Spleen (tissue), 11 donors: Measurements from ENCODE around the gene TREX2. TPM values are rescaled to one million over a fixed set of nuclear protein-coding genes. Genes with fewer than 3 reads are reported as not detected.

Source experiments
- DNase-seq: peaks from one replicate; pipeline ENCODE4 v3.0.0-alpha.2; 2020
- H3K27ac ChIP-seq, 8 donors: fragments of 200-600 bp; sonication (generic) in 7 of 8; 1 replicate in 4 of 8; 2 replicates in 4 of 8; pipeline versions ENCODE4 v1.5.0 to v1.8.0; 2016 to 2021; ENCODE audit warnings: inconsistent platforms in 4 of 8, mild to moderate bottlenecking in 4 of 8, moderate library complexity in 1 of 8
- H3K27me3 ChIP-seq, 7 donors: fragments of 200-600 bp; sonication (generic) in 6 of 7; replicated peaks in 1 of 7; 1 replicate in 4 of 7; 2 replicates in 3 of 7; pipeline versions ENCODE4 v1.5.0 to v1.8.0; 2016 to 2021; ENCODE audit warnings: inconsistent platforms in 3 of 7, mild to moderate bottlenecking in 1 of 7
- H3K36me3 ChIP-seq, 6 donors: fragments of 200-600 bp; sonication (generic) in 5 of 6; 1 replicate in 4 of 6; 2 replicates in 2 of 6; pipeline versions ENCODE4 v1.5.0 to v1.8.0; 2016 to 2021; ENCODE audit warnings: inconsistent platforms in 2 of 6
- H3K4me1 ChIP-seq, 6 donors: fragments of 200-600 bp; sonication (generic) in 5 of 6; 1 replicate in 3 of 6; 2 replicates in 3 of 6; pipeline versions ENCODE4 v1.5.0 to v1.8.0; 2016 to 2021; ENCODE audit warnings: inconsistent platforms in 3 of 6
- H3K4me3 ChIP-seq, 8 donors: fragments of 200-600 bp; sonication (generic) in 7 of 8; 1 replicate in 4 of 8; 2 replicates in 4 of 8; pipeline versions ENCODE4 v1.5.0 to v1.8.0; 2016 to 2021; ENCODE audit warnings: inconsistent platforms in 4 of 8, mild to moderate bottlenecking in 4 of 8, moderate library complexity in 2 of 8
- H3K9me3 ChIP-seq, 8 donors: fragments of 200-600 bp; sonication (generic) in 7 of 8; 1 replicate in 4 of 8; 2 replicates in 4 of 8; pipeline versions ENCODE4 v1.5.0 to v1.8.0; 2016 to 2021; ENCODE audit warnings: inconsistent platforms in 4 of 8
- POLR2A ChIP-seq, 3 donors: fragments of 450-650 bp; IDR thresholded peaks; one replicate each; pipeline ENCODE4 v1.5.1; 2017; ENCODE audit warnings: antibody characterized with exemption in 3 of 3, mild to moderate bottlenecking in 1 of 3
- POLR2AphosphoS5 ChIP-seq, 3 donors: sonication (generic); formaldehyde crosslinking; IDR thresholded peaks; one replicate each; pipeline ENCODE4 v1.5.1; 2017; ENCODE audit warnings: antibody characterized with exemption in 3 of 3
- WGBS, 5 donors: extraction: QIAGEN DNeasy Blood & Tissue Kit in 3 of 5; methylation state at CpG; one replicate each; pipeline versions ENCODE4 v1.1.5 to v1.1.7; 2013 to 2018; 5-methylcytosine and 5-hydroxymethylcytosine counted together
- intact Hi-C: fragments of 100-400 bp; cut with DNase I; formaldehyde crosslinking; loops from one replicate; pipeline ENCODE4 v1.15.0; 2023; ENCODE audit warnings: low total_unique reads
- polyA plus RNA-seq, 3 donors: library from polyadenylated mRNA; stranded (reverse); fragments of 200-250 nt; gene quantifications; one replicate each; pipeline ENCODE4 v1.2.1, GENCODE V29; 2013
- total RNA-seq, 7 donors: library from RNA; depleted of rRNA in 3 of 7; stranded (reverse); fragments of >200 nt in 3 of 7; fragmentation: NEBNext Ultra II Directional in 4 of 7; extraction: Animal tissue kit (Norgen Biotek cat#: 25700) in 4 of 7; gene quantifications; one replicate each; pipeline versions ENCODE4 v1.1.0 to v1.2.1, GENCODE V29; 2016 to 2021
- TF ChIP-seq, protein P1 (sequence below), 11 experiments: fragments of 200-600 bp in 7 of 11; fragments of 450-650 bp in 4 of 11; sonication (generic) in 4 of 11; IDR thresholded peaks in 8 of 11; conservative IDR thresholded peaks in 3 of 11; 1 replicate in 7 of 11; 2 replicates in 4 of 11; pipeline versions ENCODE4 v1.4.0 to v1.8.0; 2016 to 2021; ENCODE audit warnings: antibody characterized with exemption in 11 of 11, inconsistent platforms in 4 of 11, mild to moderate bottlenecking in 1 of 11
- donor health status: healthy with polysubstance abuse.
- donor health status: DM: no; HTN: no; CAD: no; lungs with moderate emphysema.
- donor health status: DM: no; HTN: no; CAD: no.
- donor health status: Bipolar disorder and iron deficiency.
- donor health status: healthy.
- donor health status: DM: no; HTN: no; CAD: no.
- donor health status: DM: yes; HTN: yes; CAD: no.

Gene TREX2
- total and polyA plus RNA-seq, 10 donors = 1.1 to 6.4 (median 2.2) TPM

DNA sequence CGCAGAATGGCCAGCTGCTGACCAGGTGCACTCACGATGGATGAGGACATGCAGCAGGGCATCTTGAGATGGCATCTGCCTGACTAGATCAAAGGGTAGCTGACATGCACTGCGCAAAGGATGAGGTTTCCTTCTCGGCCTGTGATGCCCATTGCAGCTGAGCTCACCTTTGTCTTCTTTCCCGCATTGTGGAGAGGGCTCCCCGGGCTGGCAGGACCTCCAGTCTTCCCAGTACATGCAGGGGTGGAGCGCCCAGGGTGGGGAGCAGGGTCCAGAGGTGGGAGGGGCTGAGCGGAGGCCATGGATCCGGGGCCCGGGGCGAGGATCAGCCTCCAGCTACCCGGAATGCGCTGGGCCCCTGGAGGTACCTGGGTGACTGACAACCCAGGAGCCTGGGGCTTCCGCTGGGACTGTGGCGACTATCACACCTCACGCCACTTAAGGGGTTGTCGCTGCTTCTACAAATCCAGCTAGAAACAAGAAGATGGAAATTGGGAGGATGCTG lies 12.0 kb downstream of the TREX2 start:
- 83 to 96% (median 89%) methylated on average over 3 to 17 of the region's 17 CpGs for WGBS, 5 donors
- DNase-seq = no peak
- Histone ChIP-seq H3K27ac (no peak overlapping the region), H3K27me3 (peaks cover 0 to 15% (median 0%) of the 10 kb centered on the region in 7 donors), H3K4me1 (no peaks in the 10 kb centered on the region), H3K4me3 (no peak overlapping the region), H3K36me3 (no peaks in the 10 kb centered on the region), H3K9me3 (peaks cover 0 to 12% (median 1%) of the 10 kb centered on the region in 8 donors)
- TF ChIP-seq POLR2AphosphoS5 (IDR thresholded peaks at IDR 0.05) (no peak), POLR2A (IDR thresholded peaks at IDR 0.05) (no peak)
- TF ChIP-seq, protein P1, sequence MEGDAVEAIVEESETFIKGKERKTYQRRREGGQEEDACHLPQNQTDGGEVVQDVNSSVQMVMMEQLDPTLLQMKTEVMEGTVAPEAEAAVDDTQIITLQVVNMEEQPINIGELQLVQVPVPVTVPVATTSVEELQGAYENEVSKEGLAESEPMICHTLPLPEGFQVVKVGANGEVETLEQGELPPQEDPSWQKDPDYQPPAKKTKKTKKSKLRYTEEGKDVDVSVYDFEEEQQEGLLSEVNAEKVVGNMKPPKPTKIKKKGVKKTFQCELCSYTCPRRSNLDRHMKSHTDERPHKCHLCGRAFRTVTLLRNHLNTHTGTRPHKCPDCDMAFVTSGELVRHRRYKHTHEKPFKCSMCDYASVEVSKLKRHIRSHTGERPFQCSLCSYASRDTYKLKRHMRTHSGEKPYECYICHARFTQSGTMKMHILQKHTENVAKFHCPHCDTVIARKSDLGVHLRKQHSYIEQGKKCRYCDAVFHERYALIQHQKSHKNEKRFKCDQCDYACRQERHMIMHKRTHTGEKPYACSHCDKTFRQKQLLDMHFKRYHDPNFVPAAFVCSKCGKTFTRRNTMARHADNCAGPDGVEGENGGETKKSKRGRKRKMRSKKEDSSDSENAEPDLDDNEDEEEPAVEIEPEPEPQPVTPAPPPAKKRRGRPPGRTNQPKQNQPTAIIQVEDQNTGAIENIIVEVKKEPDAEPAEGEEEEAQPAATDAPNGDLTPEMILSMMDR (IDR thresholded peaks at IDR 0.05 in 8 of 11, conservative IDR thresholded peaks at IDR 0.05 in 3 of 11) = no peak
- intact Hi-C loops = no loop called here

DNA sequence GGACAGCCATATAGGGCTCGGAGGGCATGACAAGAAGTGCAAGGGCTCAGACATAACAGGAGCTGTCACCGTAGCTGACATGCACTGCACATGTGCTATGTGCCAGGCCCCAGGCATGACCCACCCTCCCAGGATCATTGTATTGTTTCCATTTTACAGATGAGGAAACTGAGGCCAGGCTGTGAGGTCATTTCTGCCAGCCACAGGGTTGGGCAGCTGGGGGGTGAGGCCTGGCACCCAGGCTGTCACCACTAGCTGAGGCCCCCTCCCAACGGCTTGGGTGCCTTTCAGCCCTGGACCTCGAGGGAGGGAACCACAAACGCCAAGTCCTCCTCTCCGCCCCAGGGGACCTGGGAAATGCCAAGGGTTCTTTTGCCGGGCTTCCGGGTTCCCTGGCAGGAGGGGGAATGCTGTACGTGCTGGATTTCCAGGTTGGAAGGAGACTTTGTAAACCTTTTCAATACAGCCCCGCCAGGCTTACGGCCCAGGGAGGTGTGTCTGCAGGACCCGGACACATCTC lies 12.6 kb downstream of the TREX2 start:
- TF ChIP-seq, protein P1 (IDR thresholded peaks at IDR 0.05 in 8 of 11, conservative IDR thresholded peaks at IDR 0.05 in 3 of 11) = no peak
- TF ChIP-seq POLR2A (IDR thresholded peaks at IDR 0.05) = no peak
- no peak for TF ChIP-seq POLR2AphosphoS5 (IDR thresholded peaks at IDR 0.05)
- H3K27ac ChIP-seq = no peak overlapping the region
- H3K9me3 ChIP-seq = peaks cover 0 to 12% (median 1%) of the 10 kb centered on the region in 8 donors
- H3K27me3 ChIP-seq = peaks cover 0 to 11% (median 0%) of the 10 kb centered on the region in 7 donors
- H3K36me3 ChIP-seq = no peaks in the 10 kb centered on the region
- 76 to 86% (median 80%) methylated on average over 1 to 12 of the region's 12 CpGs for WGBS, 5 donors
- no peak overlapping the region for H3K4me3 ChIP-seq
- no peak for DNase-seq
- H3K4me1 ChIP-seq = no peaks in the 10 kb centered on the region
- intact Hi-C loops = no loop called here

DNA sequence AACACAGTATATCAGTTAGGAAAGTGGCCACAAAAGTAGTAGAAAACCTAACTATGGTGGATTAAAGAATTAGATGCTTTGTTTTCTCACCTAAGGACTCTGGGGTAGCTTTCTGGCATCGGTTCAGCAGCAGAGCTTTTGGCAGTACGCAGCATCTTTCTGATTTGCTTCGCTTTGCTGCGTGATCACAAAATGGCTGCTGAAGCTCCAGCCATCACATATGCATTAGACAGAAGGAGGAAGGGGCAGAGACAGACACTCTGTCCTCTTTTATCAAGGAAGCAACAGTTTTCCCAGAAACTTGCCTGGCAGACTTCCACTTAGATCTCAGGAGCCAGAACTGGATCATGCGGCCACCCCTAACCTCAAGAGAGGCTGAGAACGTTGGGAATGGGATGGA lies 15.1 kb downstream of the TREX2 start:
- H3K9me3 ChIP-seq = peaks cover 0 to 17% (median 1%) of the 10 kb centered on the region in 8 donors
- H3K4me1 ChIP-seq = no peaks in the 10 kb centered on the region
- H3K27me3 ChIP-seq = peaks cover 0 to 10% (median 0%) of the 10 kb centered on the region in 7 donors
- H3K27ac ChIP-seq = no peak overlapping the region
- DNase-seq = no peak
- H3K4me3 ChIP-seq = no peak overlapping the region
- intact Hi-C loops = no loop called here
- 78 to 96% (median 88%) methylated on average over 6 of the region's 6 CpGs for WGBS, 5 donors
- no peaks in the 10 kb centered on the region for H3K36me3 ChIP-seq
- TF ChIP-seq, protein P1 (IDR thresholded peaks at IDR 0.05 in 8 of 11, conservative IDR thresholded peaks at IDR 0.05 in 3 of 11) = no peak
- TF ChIP-seq POLR2A (IDR thresholded peaks at IDR 0.05) (no peak), POLR2AphosphoS5 (IDR thresholded peaks at IDR 0.05) (no peak)

DNA sequence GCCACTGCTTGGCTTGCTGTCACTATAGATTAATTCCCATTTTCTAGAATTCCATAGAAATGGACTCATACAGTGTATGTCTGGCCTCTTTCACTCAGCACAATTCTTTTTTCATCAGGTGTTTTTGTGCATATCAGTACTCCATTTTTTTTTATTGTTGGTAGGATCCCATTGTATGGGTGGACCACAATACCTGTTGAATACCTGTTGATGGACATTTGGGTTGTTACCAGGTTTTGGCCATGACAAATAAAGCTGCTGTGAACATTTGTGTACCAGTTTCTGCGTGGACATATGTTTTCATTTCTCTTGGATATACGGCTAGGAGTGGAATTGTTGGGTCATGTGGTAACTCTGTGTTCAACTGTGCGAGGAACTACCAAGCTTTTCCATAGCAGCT lies 19.7 kb downstream of the TREX2 start:
- H3K9me3 ChIP-seq = peaks cover 0 to 13% (median 1%) of the 10 kb centered on the region in 8 donors
- WGBS, 5 donors = 81 to 94% (median 90%) methylated on average over 3 of the region's 3 CpGs
- H3K4me1 ChIP-seq = no peaks in the 10 kb centered on the region
- H3K27me3 ChIP-seq = peaks cover 0 to 3% (median 0%) of the 10 kb centered on the region in 7 donors
- H3K27ac ChIP-seq = no peak overlapping the region
- TF ChIP-seq, protein P1 (IDR thresholded peaks at IDR 0.05 in 8 of 11, conservative IDR thresholded peaks at IDR 0.05 in 3 of 11) = no peak
- TF ChIP-seq POLR2AphosphoS5 (IDR thresholded peaks at IDR 0.05) (no peak), POLR2A (IDR thresholded peaks at IDR 0.05) (no peak)
- DNase-seq = no peak
- no peak overlapping the region for H3K4me3 ChIP-seq
- H3K36me3 ChIP-seq = peaks cover 0 to 14% (median 2%) of the 10 kb centered on the region in 6 donors
- intact Hi-C loops = no loop called here
